ENCODE measurements around the gene FSD1.
"Not testable (repeated sequence)": the region's sequence is repeated elsewhere in the genome, so short reads cannot be mapped to it uniquely, and the experiment has no call there.

FSD1 gene

DNA sequence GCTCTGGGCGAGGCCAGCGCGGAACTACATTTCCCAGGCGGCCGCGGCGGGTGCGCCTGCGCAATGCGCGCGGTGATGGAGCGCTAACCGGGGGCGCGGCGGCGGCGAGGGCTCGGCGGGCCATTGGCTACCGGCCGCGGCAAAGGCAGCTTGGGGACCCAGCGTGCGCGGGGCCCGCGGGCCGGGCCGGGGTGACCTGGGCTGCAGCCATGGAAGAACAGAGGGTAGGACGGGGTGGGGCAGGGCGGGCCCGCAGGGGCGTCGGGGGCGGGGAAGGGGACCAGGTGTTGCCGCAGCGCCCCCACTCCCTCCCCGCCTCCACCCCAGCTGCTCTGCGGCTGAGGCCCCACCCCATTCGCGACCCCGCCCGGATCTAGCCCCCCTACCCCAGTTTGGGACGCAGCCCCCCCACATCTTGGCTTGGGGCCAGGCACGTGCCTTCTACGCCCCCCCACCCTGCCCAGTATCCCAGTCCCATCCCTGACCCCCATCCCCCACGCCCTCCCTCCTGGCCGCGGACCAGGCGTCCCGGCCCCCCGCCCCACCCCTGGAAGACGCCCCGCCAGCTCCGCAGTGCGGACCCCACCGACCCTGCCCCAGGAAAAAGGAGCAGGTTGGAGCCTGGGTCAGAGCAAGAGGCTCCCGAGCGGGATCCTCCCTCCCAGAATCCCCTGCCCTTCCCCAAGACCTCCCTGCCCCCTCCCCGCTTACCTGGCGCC, at the start of gene FSD1:
Gene FSD1, plus strand, starts transcription at position 61 of the 719 bp plus-strand sequence. Its CDS starts 149 bp downstream, at position 210.
- peak; percentile 88 for DNase-seq

- DNase-seq = no peak
These were observed 47.8 kb upstream of the FSD1 start for GRCh38 chr19:4256563-4256962.

- no peak for DNase-seq
These were observed 47.4 kb upstream of the FSD1 start for GRCh38 chr19:4257025-4257424.

DNA sequence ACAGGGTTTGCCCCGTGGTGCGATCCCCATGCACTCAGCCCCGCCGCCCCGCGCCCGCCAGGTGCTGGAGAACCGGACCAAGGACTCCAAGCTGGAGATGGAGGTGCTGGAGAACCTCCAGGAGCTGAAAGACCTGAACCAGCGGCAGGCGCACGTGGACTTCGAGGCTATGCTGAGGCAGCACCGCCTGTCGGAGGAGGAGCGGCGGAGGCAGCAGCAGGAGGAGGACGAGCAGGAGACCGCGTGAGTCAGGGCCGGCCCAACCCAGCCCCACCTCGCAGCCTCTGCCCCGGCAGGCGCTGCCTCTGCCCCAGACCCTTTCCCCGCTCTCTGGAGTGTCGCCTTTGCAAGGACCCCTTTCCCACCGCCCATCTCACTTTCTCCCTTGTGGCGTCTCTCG, 46.2 kb upstream of the FSD1 start:
- no peak for DNase-seq

DNA sequence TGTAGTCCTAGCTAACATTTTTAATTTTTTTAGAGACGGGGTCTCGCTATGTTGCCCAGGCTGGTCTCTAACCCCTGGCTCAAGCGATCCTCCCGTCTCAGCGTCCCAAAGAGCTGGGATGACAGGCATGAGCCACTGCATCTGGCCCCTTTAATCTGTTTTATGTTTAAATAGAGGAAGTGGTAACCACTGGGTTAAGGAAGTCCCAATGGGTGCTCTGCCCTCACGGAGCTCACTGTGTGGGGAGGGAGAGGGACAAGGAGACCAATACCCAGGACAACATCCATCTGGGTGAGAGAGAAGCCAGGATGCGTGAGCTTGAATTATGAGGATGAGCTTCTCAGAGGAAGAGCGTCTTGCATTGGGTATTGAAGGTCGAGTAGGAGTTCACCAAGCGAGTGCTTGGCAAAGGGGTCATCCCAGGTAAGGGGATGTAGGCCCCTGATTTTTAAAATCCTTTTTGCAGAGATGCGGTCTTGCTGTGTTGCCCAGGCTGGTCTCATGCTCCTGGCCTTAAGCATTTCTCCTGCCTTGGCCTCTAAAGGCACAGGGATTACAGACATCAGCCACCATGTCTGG, 43.7 kb upstream of the FSD1 start:
- DNase-seq = no peak

- no peak for DNase-seq
These were observed 39.6 kb upstream of the FSD1 start for GRCh38 chr19:4264812-4265211.

GRCh38 chr19:4266253-4267000, 38.0 kb upstream of the FSD1 start:
- DNase-seq = no peak

GRCh38 chr19:4267101-4267900, 37.1 kb upstream of the FSD1 start:
- peak; percentile 84 for DNase-seq

DNA sequence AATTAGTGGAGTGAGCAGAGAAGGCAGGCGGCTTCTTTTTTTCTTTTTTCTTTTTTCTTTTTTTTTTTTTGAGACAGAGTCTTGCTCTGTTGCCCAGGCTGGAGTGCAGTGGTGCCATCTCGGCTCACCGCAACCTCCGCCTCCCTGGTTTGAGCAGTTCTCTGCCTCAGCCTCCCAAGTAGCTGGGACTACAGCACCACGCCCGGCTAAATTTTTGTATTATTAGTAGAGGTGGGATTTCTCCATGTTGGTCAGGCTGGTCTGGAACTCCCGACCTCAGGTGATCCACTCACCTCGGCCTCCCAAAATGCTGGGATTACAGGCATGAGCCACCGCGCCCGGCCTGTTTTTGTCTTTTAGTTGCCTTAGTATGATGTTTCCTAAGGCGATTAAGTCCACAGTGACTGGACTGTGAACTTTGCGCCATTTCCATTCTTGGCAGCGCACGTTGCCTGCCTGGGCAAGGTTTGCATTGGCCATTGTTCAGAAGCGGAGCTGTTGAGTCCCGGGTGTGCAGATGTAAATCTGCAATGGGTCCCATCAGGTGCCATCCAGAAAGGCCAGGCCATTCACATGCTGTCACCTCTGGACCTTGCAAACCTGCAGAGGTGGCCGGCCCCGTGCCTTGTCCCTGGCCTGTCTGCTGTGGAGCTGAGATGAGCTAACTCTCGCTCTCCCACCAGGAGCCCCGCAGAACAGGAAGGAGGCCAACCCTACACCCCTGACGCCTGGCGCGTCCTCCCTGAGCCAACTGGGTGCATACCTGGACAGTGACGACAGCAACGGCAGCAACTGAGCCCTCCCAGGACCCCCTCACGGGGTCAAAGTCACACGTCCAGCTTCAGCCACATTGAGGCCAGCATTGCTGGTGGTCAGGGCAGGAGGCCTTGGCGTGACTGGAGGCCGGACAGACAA, 36.2 kb upstream of the FSD1 start:
- no peak for DNase-seq

GRCh38 chr19:4268816-4269430, 35.5 kb upstream of the FSD1 start:
- DNase-seq = no peak

GRCh38 chr19:4272894-4273293, 31.5 kb upstream of the FSD1 start:
- no peak for DNase-seq

DNA sequence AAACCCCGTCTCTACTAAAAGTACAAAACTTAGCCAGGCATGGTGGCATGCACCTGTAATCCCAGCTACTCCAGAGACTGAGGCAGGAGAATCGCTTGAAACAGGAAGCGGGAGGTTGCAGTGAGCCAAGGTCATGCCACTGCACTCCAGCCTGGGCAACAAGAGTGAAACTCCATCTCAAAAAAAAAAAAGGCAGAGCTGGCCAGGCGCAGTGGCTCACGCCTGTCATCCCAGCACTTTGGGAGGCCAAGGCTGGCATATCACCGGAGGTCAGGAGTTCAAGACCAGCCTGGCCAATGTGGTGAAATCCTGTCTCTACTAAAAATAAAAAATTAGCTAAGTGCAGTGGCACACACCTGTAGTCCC, 30.1 kb upstream of the FSD1 start:
- DNase-seq = not testable (repeated sequence)

- no peak for DNase-seq
These were observed 27.2 kb upstream of the FSD1 start for GRCh38 chr19:4277191-4277696.

- DNase-seq = no peak
These were observed 26.4 kb upstream of the FSD1 start for GRCh38 chr19:4278010-4278409.

- DNase-seq = no peak
These were observed 25.8 kb upstream of the FSD1 start, which contains the start of gene SHD for GRCh38 chr19:4278419-4279266. Gene SHD (plus strand): TSS chr19:4279266. CDS start chr19:4280064, 798 bp downstream.

DNA sequence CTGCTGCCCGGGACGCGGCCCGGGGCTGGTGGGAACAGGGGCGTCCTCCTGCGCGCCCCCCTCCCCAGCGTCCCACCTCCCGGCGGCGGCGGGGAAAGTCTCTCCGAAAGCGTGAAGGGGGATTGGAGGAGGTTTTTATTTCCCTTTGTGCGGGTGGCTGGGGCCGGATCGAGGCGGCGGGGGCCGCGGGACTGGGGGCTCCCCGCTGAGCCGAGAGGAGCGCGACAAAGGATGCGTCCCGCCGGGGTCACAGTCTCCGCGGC, 25.2 kb upstream of the FSD1 start:
- DNase-seq = no peak

- DNase-seq = no peak
These were observed 24.6 kb upstream of the FSD1 start for GRCh38 chr19:4279530-4280422.

DNA sequence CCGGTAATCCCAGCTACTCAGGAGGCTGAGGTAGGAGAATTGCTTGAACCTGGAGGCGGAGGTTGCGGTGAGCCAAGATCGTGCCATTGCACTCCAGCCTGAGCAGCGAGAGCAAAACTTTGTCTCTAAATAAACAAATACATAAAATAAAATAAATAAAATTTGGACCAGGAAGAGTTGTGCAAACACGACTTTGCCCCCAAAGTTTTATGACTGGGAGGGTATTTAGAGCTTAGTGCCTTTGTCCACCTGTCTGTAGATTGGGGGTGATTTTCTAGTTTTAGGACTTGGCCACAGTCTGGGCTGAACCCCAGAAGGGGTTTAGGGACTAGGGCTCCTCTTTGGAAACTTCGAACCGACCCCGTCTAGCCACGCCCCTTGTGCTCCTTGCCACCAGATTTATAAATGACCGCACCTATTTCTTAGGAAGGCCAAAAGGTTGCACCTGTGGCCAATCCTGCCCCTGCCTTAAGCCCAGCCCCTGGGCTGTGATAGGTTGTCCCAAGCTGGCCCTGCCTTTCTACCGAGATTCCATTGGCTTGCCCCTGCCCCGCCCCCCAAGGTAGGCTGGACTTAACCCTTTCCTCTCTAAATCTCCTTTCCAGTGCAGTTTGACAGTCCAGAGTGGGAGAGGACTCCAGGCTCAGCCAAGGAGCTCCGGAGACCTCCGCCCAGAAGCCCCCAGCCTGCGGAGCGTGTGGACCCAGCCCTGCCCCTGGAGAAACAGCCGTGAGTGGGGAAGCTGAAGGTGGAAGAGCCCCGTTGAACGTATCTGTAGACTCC, 20.0 kb upstream of the FSD1 start:
- DNase-seq = peak; percentile 42

GRCh38 chr19:4284974-4285373, 19.4 kb upstream of the FSD1 start:
- DNase-seq = no peak
